Upper lobe of left lung (tissue), 4 donors: ENCODE measurements around the gene TMEM39B.

Source experiments
- POLR2A ChIP-seq, 4 donors: fragments of 450-650 bp; IDR thresholded peaks; one replicate each; pipeline ENCODE4 v1.5.1; 2016 to 2017; ENCODE audit warnings: antibody characterized with exemption in 4 of 4, mild to moderate bottlenecking in 2 of 4
- POLR2AphosphoS5 ChIP-seq, 2 donors: sonication (generic); formaldehyde crosslinking; IDR thresholded peaks; one replicate each; pipeline ENCODE4 v1.5.1; 2017; ENCODE audit warnings: antibody characterized with exemption in 2 of 2
- TF ChIP-seq, protein P1 (sequence below), 6 experiments: fragments of 450-650 bp in 4 of 6; fragments of 200-600 bp in 2 of 6; sonication (generic) in 2 of 6; IDR thresholded peaks; one replicate each; pipeline ENCODE4 v1.5.1; 2016 to 2019; ENCODE audit warnings: antibody characterized with exemption in 6 of 6

GRCh38 chr1:32100359-32100758 is 27.6 kb downstream of the TMEM39B start:
- TF ChIP-seq, protein P1, sequence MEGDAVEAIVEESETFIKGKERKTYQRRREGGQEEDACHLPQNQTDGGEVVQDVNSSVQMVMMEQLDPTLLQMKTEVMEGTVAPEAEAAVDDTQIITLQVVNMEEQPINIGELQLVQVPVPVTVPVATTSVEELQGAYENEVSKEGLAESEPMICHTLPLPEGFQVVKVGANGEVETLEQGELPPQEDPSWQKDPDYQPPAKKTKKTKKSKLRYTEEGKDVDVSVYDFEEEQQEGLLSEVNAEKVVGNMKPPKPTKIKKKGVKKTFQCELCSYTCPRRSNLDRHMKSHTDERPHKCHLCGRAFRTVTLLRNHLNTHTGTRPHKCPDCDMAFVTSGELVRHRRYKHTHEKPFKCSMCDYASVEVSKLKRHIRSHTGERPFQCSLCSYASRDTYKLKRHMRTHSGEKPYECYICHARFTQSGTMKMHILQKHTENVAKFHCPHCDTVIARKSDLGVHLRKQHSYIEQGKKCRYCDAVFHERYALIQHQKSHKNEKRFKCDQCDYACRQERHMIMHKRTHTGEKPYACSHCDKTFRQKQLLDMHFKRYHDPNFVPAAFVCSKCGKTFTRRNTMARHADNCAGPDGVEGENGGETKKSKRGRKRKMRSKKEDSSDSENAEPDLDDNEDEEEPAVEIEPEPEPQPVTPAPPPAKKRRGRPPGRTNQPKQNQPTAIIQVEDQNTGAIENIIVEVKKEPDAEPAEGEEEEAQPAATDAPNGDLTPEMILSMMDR (IDR thresholded peaks at IDR 0.05): no peak
- TF ChIP-seq POLR2A (IDR thresholded peaks at IDR 0.05) (no peak), POLR2AphosphoS5 (IDR thresholded peaks at IDR 0.05) (no peak)
